Esophagus muscularis mucosa (tissue), 4 donors: ENCODE data around the gene STKLD1.

ENCODE experiments used
- EP300 ChIP-seq: sonication (generic); formaldehyde crosslinking; IDR thresholded peaks from one replicate; pipeline ENCODE4 v1.6.1; 2017; ENCODE audit warnings: antibody characterized with exemption
- POLR2AphosphoS5 ChIP-seq, 2 donors: sonication (generic); formaldehyde crosslinking; IDR thresholded peaks; one replicate each; pipeline ENCODE4 v1.6.1; 2017; ENCODE audit warnings: antibody characterized with exemption in 2 of 2
- TF ChIP-seq, protein P1 (sequence below), 3 experiments: fragments of 200-600 bp in 2 of 3; fragments of 450-650 bp in 1 of 3; sonication (generic) in 2 of 3; IDR thresholded peaks; one replicate each; pipeline ENCODE4 v1.5.1; 2017 to 2019; ENCODE audit warnings: antibody characterized with exemption in 3 of 3, mild to moderate bottlenecking in 2 of 3, moderate library complexity in 1 of 3

DNA sequence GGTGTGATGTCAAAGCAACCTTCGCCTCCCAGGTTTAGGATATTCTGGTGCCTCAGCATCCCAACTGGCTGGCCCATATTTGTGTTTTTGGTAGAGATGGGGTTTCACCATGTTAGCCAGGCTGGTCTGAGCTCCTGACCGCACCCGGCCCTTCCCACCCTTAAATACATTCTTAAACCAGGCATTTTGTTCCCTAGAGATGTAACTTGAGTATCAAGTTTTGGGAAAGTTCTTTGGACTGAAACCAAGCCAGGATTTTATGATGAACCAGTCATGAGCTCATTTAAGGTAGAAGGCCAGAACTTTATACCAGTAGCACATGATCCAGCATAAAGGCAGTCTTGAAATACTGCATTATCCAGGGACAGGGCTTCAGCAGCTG lies 24.6 kb upstream of the STKLD1 start:
- TF ChIP-seq, protein P1, sequence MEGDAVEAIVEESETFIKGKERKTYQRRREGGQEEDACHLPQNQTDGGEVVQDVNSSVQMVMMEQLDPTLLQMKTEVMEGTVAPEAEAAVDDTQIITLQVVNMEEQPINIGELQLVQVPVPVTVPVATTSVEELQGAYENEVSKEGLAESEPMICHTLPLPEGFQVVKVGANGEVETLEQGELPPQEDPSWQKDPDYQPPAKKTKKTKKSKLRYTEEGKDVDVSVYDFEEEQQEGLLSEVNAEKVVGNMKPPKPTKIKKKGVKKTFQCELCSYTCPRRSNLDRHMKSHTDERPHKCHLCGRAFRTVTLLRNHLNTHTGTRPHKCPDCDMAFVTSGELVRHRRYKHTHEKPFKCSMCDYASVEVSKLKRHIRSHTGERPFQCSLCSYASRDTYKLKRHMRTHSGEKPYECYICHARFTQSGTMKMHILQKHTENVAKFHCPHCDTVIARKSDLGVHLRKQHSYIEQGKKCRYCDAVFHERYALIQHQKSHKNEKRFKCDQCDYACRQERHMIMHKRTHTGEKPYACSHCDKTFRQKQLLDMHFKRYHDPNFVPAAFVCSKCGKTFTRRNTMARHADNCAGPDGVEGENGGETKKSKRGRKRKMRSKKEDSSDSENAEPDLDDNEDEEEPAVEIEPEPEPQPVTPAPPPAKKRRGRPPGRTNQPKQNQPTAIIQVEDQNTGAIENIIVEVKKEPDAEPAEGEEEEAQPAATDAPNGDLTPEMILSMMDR (IDR thresholded peaks at IDR 0.05), result no peak
- TF ChIP-seq POLR2AphosphoS5 (IDR thresholded peaks at IDR 0.05) (no peak), EP300 (no peak)
